Upper lobe of left lung (tissue), 6 donors: ENCODE measurements around the gene OR6M1. TPM values are rescaled to one million over a fixed set of nuclear protein-coding genes. Genes with fewer than 3 reads are reported as not detected.

Experiments used
- ATAC-seq, 2 donors: fragments of 200-7000 bp; cut with Tn5 transposase; one replicate each; pipeline ENCODE4 v1.9.1; 2022; ENCODE audit warnings: mild to moderate bottlenecking in 2 of 2, moderate library complexity in 2 of 2; ENCODE audit not compliant: low FRiP score in 2 of 2
- DNase-seq, 2 donors: peaks; one replicate each; pipeline ENCODE4 v3.0.0-alpha.2; 2019 to 2020
- H3K27ac ChIP-seq, 4 donors: fragments of 200-600 bp; sonication (generic); one replicate each; pipeline ENCODE4 v1.5.1; 2016 to 2019
- H3K27me3 ChIP-seq, 4 donors: fragments of 200-600 bp; sonication (generic); one replicate each; pipeline ENCODE4 v1.5.1; 2017 to 2019
- H3K36me3 ChIP-seq, 4 donors: fragments of 200-600 bp; sonication (generic); one replicate each; pipeline ENCODE4 v1.5.1; 2016 to 2019
- H3K4me1 ChIP-seq, 4 donors: fragments of 200-600 bp; sonication (generic); one replicate each; pipeline ENCODE4 v1.5.1; 2018 to 2019
- H3K4me3 ChIP-seq, 4 donors: fragments of 200-600 bp; sonication (generic); one replicate each; pipeline ENCODE4 v1.5.1; 2017 to 2019; ENCODE audit warnings: mild to moderate bottlenecking in 2 of 4, moderate library complexity in 1 of 4
- H3K9me3 ChIP-seq, 4 donors: fragments of 200-600 bp; sonication (generic); one replicate each; pipeline ENCODE4 v1.5.1; 2018 to 2019
- CTCF ChIP-seq, 6 experiments: fragments of 450-650 bp in 4 of 6; fragments of 200-600 bp in 2 of 6; sonication (generic) in 2 of 6; IDR thresholded peaks; one replicate each; pipeline ENCODE4 v1.5.1; 2016 to 2019; ENCODE audit warnings: antibody characterized with exemption in 6 of 6
- EP300 ChIP-seq, 4 donors: sonication (generic); formaldehyde crosslinking; IDR thresholded peaks; one replicate each; pipeline ENCODE4 v1.5.1; 2017; ENCODE audit warnings: antibody characterized with exemption in 4 of 4, control low read depth in 2 of 4
- POLR2A ChIP-seq, 4 donors: fragments of 450-650 bp; IDR thresholded peaks; one replicate each; pipeline ENCODE4 v1.5.1; 2016 to 2017; ENCODE audit warnings: antibody characterized with exemption in 4 of 4, mild to moderate bottlenecking in 2 of 4
- POLR2AphosphoS5 ChIP-seq, 2 donors: sonication (generic); formaldehyde crosslinking; IDR thresholded peaks; one replicate each; pipeline ENCODE4 v1.5.1; 2017; ENCODE audit warnings: antibody characterized with exemption in 2 of 2
- WGBS, 2 donors: methylation state at CpG; one replicate each; pipeline ENCODE4 v1.1.5; 2017 to 2018; 5-methylcytosine and 5-hydroxymethylcytosine counted together
- total RNA-seq, 6 donors: library from RNA; depleted of rRNA in 4 of 6; stranded (reverse); fragments of >200 nt in 4 of 6; gene quantifications; one replicate each; pipeline versions ENCODE4 v1.1.0 to v1.2.1, GENCODE V29; 2016 to 2021
- donor health status: DM: no; HTN: no; CAD: no; lungs with moderate emphysema.
- donor health status: DM: no; HTN: yes; CAD: no; lungs with severe emphysema.

OR6M1 gene
- total RNA-seq, 6 donors from 2014 or later = not detected

GRCh38 chr11:123773959-123774358 lies 32.2 kb downstream of the OR6M1 start:
- H3K4me3 ChIP-seq = no peak overlapping the region
- no peak for ATAC-seq
- WGBS, 2 donors = 80 to 90% methylated on average over 1 of the region's 1 CpG
- H3K36me3 ChIP-seq = no peaks in the 10 kb centered on the region
- H3K9me3 ChIP-seq = no peaks in the 10 kb centered on the region
- no peak for TF ChIP-seq POLR2AphosphoS5 (IDR thresholded peaks at IDR 0.05)
- TF ChIP-seq EP300 (IDR thresholded peaks at IDR 0.05) = no peak
- no peak for TF ChIP-seq CTCF (IDR thresholded peaks at IDR 0.05)
- TF ChIP-seq POLR2A (IDR thresholded peaks at IDR 0.05) = no peak
- no peaks in the 10 kb centered on the region for H3K4me1 ChIP-seq
- H3K27me3 ChIP-seq = no peaks in the 10 kb centered on the region
- H3K27ac ChIP-seq = no peak overlapping the region
- DNase-seq = no peak

- 74 to 80% methylated on average over 2 of the region's 2 CpGs for WGBS, 2 donors
- H3K4me1 ChIP-seq = no peaks in the 10 kb centered on the region
- no peak overlapping the region for H3K27ac ChIP-seq
- no peaks in the 10 kb centered on the region for H3K36me3 ChIP-seq
- no peaks in the 10 kb centered on the region for H3K27me3 ChIP-seq
- TF ChIP-seq CTCF (IDR thresholded peaks at IDR 0.05) = no peak
- no peak for TF ChIP-seq POLR2AphosphoS5 (IDR thresholded peaks at IDR 0.05)
- no peak for DNase-seq
- no peaks in the 10 kb centered on the region for H3K9me3 ChIP-seq
- no peak overlapping the region for H3K4me3 ChIP-seq
- ATAC-seq = no peak
Measured at GRCh38 chr11:123773026-123773425, 33.1 kb downstream of the OR6M1 start.

- no peaks in the 10 kb centered on the region for H3K9me3 ChIP-seq
- TF ChIP-seq POLR2AphosphoS5 (IDR thresholded peaks at IDR 0.05) = no peak
- TF ChIP-seq EP300 (IDR thresholded peaks at IDR 0.05) = no peak
- TF ChIP-seq POLR2A (IDR thresholded peaks at IDR 0.05) = no peak
- TF ChIP-seq CTCF (IDR thresholded peaks at IDR 0.05) = no peak
- WGBS, 2 donors = 93 to 96% methylated on average over 3 of the region's 3 CpGs
- no peak overlapping the region for H3K4me3 ChIP-seq
- H3K4me1 ChIP-seq = no peaks in the 10 kb centered on the region
- H3K27ac ChIP-seq = no peak overlapping the region
- no peaks in the 10 kb centered on the region for H3K27me3 ChIP-seq
- ATAC-seq (no peak), DNase-seq (no peak)
- H3K36me3 ChIP-seq = no peaks in the 10 kb centered on the region
Measured at GRCh38 chr11:123771664-123772063, 34.5 kb downstream of the OR6M1 start.

GRCh38 chr11:123770712-123771111 lies 35.4 kb downstream of the OR6M1 start:
- Histone ChIP-seq H3K4me3 (no peak overlapping the region), H3K27me3 (no peaks in the 10 kb centered on the region), H3K36me3 (no peaks in the 10 kb centered on the region), H3K4me1 (no peaks in the 10 kb centered on the region), H3K9me3 (no peaks in the 10 kb centered on the region), H3K27ac (no peak overlapping the region)
- TF ChIP-seq POLR2AphosphoS5 (IDR thresholded peaks at IDR 0.05) (no peak), EP300 (IDR thresholded peaks at IDR 0.05) (no peak), POLR2A (IDR thresholded peaks at IDR 0.05) (no peak), CTCF (IDR thresholded peaks at IDR 0.05) (no peak)
- no peak for DNase-seq
- ATAC-seq = no peak

GRCh38 chr11:123765601-123766000 lies 40.5 kb downstream of the OR6M1 start:
- no peaks in the 10 kb centered on the region for H3K27me3 ChIP-seq
- no peak overlapping the region for H3K27ac ChIP-seq
- TF ChIP-seq CTCF (IDR thresholded peaks at IDR 0.05) (no peak), POLR2A (IDR thresholded peaks at IDR 0.05) (no peak), EP300 (IDR thresholded peaks at IDR 0.05) (no peak), POLR2AphosphoS5 (IDR thresholded peaks at IDR 0.05) (no peak)
- H3K36me3 ChIP-seq = no peaks in the 10 kb centered on the region
- DNase-seq (no peak), ATAC-seq (no peak)
- peaks cover 0 to 14% (median 10%) of the 10 kb centered on the region in 4 donors for H3K9me3 ChIP-seq
- WGBS, 2 donors = 43 to 45% methylated on average over 1 of the region's 1 CpG
- H3K4me3 ChIP-seq = no peak overlapping the region
- H3K4me1 ChIP-seq = no peaks in the 10 kb centered on the region
